HG03066 (cell line): ENCODE data around the gene CFAP126.
"Not testable (repeated sequence)": the region's sequence is repeated elsewhere in the genome, so short reads cannot be mapped to it uniquely, and the experiment has no call there.

ENCODE experiments used
- ATAC-seq: cut with Tn5 transposase; IDR thresholded peaks from one replicate; pipeline ENCODE4 v1.9.1; 2021; ENCODE audit warnings: low read depth; ENCODE audit not compliant: unreplicated experiment

Gene CFAP126, protein sequence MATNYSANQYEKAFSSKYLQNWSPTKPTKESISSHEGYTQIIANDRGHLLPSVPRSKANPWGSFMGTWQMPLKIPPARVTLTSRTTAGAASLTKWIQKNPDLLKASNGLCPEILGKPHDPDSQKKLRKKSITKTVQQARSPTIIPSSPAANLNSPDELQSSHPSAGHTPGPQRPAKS

DNA sequence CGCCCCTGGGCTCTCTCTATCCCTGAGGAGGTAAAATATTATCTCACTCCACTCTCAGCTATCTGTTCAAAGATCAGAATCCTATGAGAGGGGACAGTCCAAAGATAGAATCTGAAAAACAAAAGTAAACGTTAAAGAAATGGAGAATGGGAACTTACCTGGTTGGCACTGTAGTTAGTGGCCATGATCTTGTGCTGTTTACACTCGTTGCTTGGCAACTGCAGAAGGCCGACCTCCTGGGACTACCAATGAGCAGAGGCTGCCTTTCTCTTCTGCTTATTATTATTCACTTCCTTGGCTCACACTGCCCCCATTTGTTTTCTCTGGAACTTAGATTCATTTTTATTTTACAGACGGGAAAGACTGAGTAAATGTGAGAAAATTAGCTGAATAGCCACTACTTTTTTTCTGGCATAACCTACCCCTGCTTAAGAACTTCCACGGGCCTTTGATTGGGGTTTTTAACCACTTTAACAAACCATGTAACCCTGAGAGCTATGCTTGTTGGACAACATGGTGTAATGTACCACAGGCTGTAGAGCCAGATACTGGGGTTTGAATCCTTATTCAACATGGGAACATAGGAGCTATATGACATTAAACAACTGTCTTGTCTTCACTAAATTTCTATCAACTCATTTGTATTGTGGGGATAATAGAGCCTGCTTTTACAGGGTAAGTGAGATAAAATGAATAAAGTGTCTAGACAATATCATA lies at the start of gene CFAP126:
TSS of gene CFAP126 (minus strand) at position 193 of the 717 bp plus-strand sequence. CDS start at position 185, 8 bp downstream.
- ATAC-seq = peak; percentile 97

DNA sequence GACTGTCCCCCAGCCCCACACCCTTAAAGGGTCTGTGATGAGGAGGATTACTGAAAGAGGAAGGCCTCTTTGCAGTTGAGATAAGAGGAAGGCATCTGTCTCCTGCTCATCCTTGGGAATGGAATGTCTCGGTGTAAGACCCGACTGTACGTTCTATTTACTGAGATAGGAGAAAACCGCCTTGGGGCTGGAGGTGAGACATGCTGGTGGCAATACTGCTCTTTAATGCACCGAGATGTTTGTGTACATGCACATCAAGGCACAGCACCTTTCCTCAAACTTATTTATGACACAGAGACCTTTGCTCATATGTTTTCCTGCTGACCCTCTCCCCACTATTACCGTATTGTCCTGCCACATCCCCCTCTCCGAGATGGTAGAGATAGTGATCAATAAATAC lies 45.4 kb upstream of the CFAP126 start:
- not testable (repeated sequence) for ATAC-seq

DNA sequence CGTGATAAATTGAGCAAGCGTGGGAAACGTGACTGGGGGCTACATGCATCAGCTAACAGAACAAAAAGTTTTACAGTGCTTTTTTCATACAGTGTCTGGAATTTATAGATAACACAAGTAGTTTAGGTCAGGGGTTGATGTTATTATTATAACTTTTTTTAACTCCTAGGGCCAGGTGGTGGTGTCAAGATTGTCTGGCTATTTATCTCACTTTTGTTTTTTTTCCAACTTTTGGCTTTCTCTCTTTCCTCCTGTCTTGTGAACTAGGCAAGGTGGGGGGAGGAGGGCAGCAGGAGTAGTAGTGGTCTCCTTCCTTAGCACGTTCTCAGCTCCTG lies 42.9 kb upstream of the CFAP126 start:
- ATAC-seq = not testable (repeated sequence)

DNA sequence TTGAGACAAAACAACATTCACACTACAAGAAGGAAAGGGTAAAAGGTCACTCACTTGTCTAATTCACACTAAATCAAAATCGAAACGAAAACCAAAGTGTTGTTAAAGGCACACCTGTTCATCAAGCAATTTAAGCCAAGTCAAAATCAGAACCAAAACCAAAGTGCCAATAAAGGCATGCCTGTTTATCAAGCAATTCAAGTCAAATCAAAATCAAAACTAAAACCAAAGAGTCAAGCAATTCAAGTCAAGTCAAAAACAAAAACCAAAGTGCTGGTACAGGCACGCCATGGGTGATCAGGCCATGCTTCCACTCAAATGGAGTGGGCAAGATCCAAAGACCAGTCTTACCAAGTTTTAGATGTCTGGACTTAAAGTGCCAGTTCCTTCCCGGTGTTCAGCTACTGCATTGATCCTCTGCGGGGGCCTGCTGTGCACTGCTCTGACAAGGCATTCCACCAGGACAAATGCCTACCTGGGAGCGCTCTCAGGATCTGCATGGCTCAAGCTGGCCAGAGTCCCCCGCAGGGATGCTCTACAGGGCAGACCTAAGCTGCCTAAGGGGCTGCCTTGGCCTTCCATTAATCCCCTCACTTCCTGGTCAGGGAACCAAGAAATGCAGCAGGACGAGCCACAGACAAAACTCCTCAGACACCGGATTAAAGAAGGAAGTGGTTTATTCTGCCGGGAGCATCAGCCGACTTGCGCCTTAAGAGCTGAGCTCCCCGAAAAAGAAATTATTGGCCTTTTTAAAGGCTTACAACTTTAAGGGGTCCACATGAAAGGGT lies 42.4 kb upstream of the CFAP126 start:
- not testable (repeated sequence) for ATAC-seq

DNA sequence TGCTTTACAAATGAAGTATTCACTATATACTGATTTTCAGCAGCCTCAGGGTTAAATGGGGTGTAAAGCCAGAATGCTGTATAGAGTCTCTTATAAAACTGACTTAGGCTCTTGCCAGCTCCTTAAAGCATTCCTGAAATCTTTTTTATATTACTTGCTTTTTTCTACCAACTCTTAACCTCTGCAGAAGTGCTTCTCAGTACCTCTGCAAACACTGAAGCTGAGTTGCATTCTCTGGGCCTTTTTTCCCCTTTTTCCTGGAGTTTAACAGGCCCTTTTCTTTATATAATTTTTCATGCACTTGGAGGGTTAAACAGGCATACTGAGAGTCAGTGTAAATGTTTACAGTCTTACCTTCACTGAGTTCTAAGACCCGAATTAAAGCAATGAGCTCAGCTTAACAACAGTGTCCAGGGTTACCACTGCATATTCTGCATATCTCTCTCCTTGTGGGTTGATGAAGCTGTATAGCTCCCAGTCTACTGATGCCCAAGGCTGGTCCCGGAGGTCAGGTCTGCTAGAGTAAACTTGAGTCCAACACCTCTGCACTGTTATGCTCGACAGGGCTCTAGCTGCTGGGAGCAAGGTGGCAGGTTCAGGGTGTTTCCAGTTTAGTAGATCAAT lies 40.9 kb upstream of the CFAP126 start:
- no peak for ATAC-seq

DNA sequence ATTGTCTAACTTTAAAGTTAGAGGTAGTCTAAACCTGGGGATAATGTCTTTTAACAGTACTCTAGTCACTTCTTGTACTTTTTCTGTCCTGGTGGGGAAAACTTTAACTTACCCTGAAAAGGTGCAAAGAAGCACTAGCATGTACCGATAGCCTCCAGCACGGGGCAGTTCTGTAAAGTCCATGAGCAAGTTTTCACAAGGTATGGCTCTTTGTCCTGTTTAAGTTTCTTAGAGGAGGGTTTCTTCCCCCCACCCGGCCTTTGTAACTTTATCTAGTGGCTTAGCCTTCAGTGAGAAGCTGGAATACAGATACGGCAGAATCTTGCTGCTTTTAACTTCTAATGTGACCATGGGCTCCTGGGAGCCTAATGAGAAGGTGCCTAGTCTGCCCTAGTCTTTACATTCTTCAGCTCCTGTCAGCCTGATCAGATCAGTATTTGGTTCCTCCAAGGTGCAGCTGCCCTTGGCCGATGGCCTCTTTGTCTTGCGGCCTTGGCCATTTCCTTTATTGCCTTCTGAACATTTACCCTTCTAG lies 39.8 kb upstream of the CFAP126 start:
- ATAC-seq = no peak

DNA sequence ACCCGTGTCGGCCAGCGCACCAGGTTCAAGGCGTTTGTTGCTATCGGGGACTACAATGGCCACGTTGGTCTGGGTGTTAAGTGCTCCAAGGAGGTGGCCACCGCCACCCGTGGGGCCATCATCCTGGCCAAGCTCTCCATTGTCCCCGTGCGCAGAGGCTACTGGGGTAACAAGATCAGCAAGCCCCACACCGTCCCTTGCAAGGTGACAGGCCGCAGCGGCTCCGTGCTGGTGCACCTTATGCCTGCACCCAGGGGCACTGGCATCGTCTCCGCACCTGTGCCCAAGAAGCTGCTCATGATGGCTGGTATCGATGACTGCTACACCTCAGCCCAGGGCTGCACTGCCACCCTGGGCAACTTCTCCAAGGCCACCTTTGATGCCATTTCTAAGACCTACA lies 38.9 kb upstream of the CFAP126 start:
- not testable (repeated sequence) for ATAC-seq

DNA sequence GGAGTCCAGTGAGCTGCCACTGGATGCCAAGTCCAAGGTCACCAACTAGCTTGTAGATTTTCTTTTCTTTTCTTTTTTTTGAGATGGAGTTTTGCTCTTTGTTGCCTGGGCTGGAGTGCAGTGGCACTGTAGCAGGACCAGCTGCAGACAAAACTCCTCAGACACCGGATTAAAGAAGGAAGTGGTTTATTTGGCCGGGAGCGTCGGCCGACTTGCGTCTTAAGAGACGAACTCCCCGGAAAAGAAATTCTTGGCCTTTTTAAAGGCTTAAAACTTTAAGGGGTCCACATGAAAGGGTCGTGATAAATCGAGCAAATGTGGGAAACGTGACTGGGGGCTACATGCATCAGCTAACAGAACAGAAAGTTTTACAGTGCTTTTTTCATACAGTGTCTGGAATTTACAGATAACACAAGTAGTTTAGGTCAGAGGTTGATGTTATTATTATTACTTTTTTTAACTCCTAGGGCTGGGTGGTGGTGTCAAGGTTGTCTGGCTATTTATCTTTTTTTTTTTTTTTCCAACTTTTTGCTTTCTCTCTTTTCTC lies 36.4 kb upstream of the CFAP126 start:
- no peak for ATAC-seq

DNA sequence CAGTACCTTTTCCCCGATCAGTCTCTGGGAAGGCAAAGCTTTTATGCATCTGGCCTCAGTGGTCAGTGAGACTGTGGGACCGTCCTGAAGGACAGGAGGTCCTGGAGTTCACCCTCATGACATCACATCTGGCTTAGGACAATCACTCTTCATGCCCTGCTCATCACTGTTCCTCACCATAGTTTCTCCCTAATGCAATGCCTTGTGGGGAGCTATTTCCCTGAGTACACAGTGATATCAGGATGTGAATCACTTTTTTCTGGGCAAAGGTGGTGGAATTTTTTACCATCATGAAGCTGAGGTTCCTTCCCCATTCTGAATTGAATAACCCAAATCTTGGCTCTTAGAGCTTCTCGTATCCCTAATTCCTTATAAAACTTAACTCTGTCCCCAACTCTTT lies 34.8 kb upstream of the CFAP126 start:
- ATAC-seq = no peak

DNA sequence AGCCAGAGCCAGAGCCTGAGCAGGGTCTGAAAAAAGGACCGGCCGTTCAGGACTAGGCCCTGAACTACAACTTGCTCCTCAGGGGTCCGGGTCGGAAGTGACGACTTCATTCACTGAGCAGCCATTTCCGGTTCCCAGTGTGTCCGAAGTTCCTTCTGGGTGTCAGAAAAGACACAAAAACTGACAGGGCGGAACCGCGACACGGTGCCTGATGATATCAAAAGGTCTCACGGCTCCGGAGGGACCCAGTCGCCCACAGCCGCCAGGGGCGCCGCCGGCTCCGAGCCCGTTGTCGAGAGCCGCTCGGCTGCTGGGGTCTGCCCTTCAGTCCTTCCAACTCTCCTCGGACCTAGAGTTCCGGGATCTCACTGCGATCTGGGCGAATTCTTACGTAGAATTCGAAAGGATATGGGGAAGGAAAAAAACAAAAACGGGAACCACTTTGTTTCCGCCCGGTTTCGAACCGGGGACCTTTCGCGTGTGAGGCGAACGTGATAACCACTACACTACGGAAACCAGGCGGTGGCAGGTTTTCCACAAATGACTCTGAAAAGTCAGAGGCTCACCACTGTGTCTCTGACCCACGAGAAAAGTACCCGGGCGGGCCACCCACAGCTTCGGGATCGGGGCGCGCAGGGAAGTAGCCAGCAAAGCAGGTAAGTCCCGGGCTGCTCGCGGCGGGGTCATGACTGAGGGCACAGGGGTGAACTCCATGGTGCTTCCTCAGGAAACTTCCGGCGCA lies 31.8 kb upstream of the CFAP126 start:
- peak; percentile 69 for ATAC-seq

DNA sequence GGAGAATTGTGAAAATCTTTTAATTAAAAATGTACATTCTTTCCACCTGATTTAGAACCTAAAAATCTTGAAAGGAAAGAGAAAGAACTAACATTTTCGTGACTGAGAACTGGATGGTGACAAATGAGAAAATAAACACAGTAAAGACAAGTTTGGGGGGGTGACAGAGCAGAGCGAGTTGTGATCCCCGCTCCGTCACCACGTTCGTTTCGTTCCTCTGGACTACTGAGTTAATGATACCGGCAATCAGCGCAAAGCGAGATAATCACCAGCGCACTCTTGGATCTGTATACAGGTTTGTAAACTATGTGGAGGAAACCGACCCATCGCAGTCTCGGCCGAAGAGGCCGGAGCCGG lies 31.2 kb upstream of the CFAP126 start:
- ATAC-seq = no peak

DNA sequence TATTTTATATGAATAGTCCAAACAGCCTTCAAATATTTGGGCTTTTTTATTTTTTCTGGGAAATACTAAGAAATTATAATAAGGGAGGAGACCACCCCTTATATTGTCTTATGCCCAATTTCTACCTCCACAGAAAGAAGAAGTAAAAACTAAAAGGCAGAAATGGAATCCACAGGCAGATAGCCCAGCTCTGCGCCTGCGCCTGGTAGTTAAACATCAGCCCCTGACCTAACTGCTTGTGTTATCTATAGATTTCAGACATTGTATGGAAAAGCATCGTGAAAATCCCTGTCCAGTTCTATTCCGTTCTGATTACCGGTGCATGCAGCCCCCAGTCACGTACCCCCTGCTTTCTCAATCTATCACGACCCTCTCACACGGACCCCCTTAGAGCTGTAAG lies 29.4 kb upstream of the CFAP126 start:
- ATAC-seq = not testable (repeated sequence)

DNA sequence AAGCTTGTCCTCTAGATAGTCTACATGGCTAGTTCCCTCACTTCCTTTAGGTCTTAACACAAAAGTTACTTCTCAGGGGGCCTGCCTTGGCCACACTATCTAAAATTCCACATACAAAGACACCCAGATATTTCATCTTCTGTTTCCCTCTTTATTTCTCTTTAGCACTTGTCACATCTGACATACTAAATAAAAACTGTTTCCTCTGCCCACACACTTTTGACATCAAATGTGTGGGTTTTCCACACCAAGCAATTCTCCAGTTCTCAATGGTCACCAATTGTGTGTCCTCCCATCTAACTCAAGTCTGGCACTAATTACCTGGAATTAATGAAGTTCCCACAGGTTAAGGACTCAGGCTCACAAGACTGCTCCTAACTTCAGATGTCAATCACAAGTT lies 25.5 kb upstream of the CFAP126 start:
- no peak for ATAC-seq

DNA sequence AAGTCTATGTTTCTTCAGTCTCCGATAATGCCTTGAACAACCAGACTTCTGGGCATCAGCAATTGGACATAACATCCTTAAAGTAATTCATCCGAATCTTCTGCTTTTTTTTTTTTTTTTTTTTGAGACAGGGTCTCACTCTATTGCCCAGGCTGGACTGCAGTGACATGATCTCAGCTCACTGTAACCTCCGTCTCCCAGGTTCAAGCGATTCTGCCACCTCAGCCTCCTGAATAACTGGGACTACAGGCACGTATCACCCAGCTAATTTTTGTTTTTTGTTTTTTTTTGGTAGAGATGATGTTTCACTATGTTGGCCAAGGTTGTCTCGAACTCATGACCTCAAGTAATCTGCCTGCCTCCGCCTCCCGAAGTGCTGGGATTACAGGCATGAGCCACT lies 23.9 kb upstream of the CFAP126 start:
- no peak for ATAC-seq

DNA sequence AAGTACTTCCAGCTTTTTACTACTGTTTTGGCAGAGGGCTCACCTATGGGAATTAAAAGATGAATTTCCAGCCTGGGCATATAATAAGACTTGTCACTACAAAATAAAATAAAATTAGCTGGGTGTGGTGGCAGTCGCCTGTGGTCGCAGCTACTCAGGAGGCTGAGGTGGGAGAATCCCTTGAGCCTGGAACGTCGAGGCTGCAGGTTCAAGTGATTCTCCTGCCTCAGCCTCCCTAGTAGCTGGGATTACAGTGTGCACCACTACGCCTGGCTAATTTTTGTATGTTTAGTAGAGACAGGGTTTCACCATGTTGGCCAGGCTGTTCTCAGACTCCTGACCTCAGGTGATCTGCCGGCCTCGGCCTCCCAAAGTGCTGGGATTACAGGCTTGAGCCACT lies 23.5 kb upstream of the CFAP126 start:
- ATAC-seq = not testable (repeated sequence)

DNA sequence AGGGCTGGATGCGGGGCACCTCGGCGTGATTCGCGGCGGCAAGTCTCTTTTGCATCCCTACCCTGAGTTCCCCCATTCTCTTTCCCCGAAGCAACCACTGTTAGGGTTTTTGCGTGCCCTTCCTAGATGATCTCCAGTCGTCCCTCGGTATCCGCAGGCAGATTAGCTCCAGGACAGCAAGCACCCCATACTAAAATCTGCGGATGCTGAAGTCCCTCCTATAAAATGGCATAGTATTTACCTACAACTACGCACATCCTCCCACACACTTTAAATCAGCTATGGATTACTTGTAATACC lies 22.8 kb upstream of the CFAP126 start:
- no peak for ATAC-seq

DNA sequence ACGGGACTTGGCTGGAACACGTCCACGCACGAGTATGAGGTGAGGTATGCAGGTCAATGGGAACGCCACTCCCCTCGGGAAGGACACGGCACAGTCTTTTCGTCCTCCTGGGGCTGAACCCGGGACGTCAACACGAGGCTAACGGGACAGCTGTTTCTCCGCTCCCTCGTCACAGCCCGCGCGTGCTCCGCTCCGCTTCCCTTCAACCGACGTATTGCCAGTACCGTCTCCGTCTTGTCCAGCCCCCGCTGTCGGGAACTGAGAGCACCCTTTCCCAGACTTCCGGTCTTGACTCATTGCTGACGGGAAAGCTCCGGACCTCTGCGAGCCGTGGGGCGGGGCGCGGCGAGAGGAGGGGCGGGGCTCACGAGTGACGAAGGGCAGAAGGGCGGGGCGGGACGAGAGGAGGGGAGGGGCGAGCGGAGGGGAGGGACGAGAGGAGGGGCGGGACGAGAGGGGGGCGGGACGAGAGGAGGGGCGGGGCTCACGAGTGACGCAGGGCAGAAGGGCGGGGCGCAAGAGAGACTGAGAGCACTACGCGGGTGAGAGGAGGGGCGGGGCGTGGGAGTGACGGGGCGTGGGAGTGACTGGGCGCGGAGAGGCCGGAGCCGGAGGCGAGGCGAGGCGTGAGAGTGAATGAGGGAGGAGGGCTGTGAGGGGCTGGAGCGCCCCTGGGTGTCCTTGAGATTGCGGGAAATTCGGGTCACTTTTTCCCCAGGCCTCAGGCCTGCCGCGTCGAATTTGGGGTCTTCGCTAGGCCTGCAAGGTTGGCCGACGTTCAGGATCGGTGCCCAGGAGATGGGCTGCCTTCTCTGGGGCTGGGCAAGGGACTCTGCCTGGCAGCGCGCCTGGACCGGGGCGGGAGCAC lies 22.2 kb upstream of the CFAP126 start:
- peak; percentile 86 for ATAC-seq

DNA sequence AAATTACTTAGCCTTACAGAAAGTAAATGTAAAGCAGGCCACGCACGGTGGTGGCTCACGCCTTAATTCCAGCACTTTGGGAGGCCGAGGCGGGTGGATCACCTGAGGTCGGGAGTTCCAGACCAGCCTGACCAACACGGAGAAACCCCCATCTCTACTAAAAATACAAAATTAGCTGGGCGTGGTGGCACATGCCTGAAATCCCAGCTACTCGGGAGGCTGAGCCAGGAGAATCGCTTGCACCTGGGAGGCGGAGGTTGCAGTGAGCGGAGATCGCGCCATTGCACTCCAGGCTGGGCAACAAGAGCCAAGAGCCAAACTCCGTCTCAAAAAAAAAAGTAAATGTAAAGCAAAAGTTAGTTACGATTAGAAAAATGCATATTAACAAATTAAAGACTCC lies 21.5 kb upstream of the CFAP126 start:
- ATAC-seq = not testable (repeated sequence)

DNA sequence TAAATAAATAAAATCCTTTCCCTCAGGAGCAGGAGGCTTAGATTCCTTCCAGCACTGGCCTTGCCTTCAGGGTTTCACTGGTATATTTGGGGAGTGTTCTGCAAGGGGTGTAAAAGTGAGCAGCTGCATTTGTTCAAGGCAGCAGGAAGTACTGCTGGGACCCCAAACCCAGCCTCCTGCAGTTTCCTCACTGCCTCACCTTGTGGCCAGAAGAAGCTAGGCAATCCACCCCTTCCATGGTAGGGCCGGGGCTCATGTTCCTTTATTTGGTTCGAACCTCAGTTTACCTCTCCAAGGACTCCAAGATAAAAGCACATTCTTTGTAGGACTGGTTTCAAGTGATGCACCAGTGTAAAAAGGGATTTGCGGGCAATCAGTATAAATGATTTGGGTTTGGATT lies 21.0 kb upstream of the CFAP126 start:
- ATAC-seq = no peak
